ENCODE measurements around the gene LRRC34. TPM values are rescaled to one million over a fixed set of nuclear protein-coding genes. Genes with fewer than 3 reads are reported as not detected.

Gene LRRC34
- total RNA-seq, 1 experiment from 2014 or later: not detected

DNA sequence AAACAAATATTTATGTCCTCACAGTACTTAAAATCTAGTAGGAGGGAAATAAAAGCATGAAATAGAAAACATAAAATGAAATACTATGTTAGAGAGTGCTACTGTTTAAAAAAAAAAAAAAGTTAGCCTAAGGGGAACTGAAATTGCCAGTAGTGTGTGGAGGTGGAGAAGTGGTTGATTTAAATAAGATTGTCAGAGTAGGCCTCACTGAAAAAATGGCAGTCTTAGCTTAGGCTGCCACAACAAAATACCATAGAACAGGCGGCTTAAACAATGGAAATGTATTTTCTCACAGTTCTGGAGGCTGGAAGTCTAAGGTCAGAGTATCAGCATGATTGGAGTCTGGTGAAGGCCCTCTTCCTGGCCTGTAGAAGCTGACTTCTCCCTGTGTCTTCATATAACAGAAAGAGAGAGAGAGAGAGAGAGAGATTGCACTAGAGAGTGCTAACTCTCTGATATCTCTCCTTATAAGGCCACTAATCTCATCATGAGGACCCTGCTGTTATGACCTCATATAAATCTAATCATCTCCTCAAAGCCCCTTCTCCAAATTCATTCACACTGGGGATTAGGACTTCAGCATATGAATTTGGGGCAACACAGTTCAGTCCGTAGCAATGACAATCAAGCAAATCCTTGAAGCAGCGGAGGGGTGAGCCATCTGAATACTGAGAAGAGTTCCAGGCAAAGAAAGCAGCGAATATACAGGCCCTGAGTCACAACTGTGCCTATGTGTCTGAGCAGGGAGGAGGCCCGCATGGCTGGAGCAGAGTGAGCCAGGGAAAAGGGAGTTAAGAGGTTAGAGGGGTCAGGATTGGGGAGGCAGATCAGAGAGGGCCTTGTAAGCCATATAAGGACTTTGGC, 23.6 kb upstream of the LRRC34 start:
- no TSS peak for BruUV-seq (replicated peaks)
- no peak overlapping the region for H3K27ac Mint-ChIP-seq (ENCODE audit: low read depth, unreplicated experiment)
- H3K9me3 Mint-ChIP-seq (ENCODE audit: unreplicated experiment): no peaks in the 10 kb centered on the region
- no peaks in the 10 kb centered on the region for H3K36me3 Mint-ChIP-seq (ENCODE audit: insufficient read depth, unreplicated experiment)
- ChIA-PET CTCF (no interaction called here), POLR2A (no interaction called here)
- no peak for DNase-seq (ENCODE audit: unreplicated experiment)
- TF ChIP-seq, protein P1, sequence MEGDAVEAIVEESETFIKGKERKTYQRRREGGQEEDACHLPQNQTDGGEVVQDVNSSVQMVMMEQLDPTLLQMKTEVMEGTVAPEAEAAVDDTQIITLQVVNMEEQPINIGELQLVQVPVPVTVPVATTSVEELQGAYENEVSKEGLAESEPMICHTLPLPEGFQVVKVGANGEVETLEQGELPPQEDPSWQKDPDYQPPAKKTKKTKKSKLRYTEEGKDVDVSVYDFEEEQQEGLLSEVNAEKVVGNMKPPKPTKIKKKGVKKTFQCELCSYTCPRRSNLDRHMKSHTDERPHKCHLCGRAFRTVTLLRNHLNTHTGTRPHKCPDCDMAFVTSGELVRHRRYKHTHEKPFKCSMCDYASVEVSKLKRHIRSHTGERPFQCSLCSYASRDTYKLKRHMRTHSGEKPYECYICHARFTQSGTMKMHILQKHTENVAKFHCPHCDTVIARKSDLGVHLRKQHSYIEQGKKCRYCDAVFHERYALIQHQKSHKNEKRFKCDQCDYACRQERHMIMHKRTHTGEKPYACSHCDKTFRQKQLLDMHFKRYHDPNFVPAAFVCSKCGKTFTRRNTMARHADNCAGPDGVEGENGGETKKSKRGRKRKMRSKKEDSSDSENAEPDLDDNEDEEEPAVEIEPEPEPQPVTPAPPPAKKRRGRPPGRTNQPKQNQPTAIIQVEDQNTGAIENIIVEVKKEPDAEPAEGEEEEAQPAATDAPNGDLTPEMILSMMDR (IDR thresholded peaks at IDR 0.05; ENCODE audit: unreplicated experiment): no peak
- H3K27me3 Mint-ChIP-seq (ENCODE audit: insufficient read depth, unreplicated experiment): no peaks in the 10 kb centered on the region
- no peak overlapping the region for H3K4me3 Mint-ChIP-seq (ENCODE audit: unreplicated experiment)
- no peaks in the 10 kb centered on the region for H3K4me1 Mint-ChIP-seq (ENCODE audit: insufficient read depth, unreplicated experiment)
- intact Hi-C loops (cut with micrococcal nuclease): no loop called here

GRCh38 chr3:169835533-169835932, 22.8 kb upstream of the LRRC34 start:
- no peaks in the 10 kb centered on the region for H3K27me3 Mint-ChIP-seq (ENCODE audit: insufficient read depth, unreplicated experiment)
- intact Hi-C loops (cut with micrococcal nuclease): no loop called here
- no peaks in the 10 kb centered on the region for H3K4me1 Mint-ChIP-seq (ENCODE audit: insufficient read depth, unreplicated experiment)
- no peak for DNase-seq (ENCODE audit: unreplicated experiment)
- H3K27ac Mint-ChIP-seq (ENCODE audit: low read depth, unreplicated experiment): no peak overlapping the region
- no TSS peak for BruUV-seq (replicated peaks)
- ChIA-PET CTCF (no interaction called here), POLR2A (no interaction called here)
- H3K4me3 Mint-ChIP-seq (ENCODE audit: unreplicated experiment): no peak overlapping the region
- no peaks in the 10 kb centered on the region for H3K36me3 Mint-ChIP-seq (ENCODE audit: insufficient read depth, unreplicated experiment)
- H3K9me3 Mint-ChIP-seq (ENCODE audit: unreplicated experiment): no peaks in the 10 kb centered on the region
- TF ChIP-seq, protein P1 (IDR thresholded peaks at IDR 0.05; ENCODE audit: unreplicated experiment): no peak

DNA sequence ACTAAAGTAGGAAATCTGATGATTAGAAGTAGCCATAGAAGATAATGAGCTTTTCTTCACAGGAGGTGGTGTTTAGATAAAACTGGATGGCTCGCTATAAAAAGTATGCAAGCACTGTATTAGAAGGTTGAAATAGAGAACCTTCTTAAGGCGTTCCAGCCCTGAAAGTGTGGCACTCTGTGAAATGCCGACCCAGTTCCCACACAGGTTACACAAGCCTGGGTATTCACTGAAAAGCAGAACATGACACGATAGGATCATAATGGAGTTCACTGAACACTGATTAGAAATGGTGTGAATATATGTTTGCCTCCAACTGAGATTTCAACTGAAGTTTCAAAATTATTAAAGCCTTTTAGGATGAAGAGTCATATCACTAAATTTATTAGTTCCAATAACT, 15.0 kb upstream of the LRRC34 start:
- TF ChIP-seq, protein P1 (IDR thresholded peaks at IDR 0.05; ENCODE audit: unreplicated experiment): no peak
- no TSS peak for BruUV-seq (replicated peaks)
- no peaks in the 10 kb centered on the region for H3K36me3 Mint-ChIP-seq (ENCODE audit: insufficient read depth, unreplicated experiment)
- H3K4me1 Mint-ChIP-seq (ENCODE audit: insufficient read depth, unreplicated experiment): no peaks in the 10 kb centered on the region
- CTCF ChIA-PET: no interaction called here
- H3K4me3 Mint-ChIP-seq (ENCODE audit: unreplicated experiment): no peak overlapping the region
- no peaks in the 10 kb centered on the region for H3K9me3 Mint-ChIP-seq (ENCODE audit: unreplicated experiment)
- no peak for DNase-seq (ENCODE audit: unreplicated experiment)
- H3K27me3 Mint-ChIP-seq (ENCODE audit: insufficient read depth, unreplicated experiment): no peaks in the 10 kb centered on the region
- intact Hi-C loops (cut with micrococcal nuclease): no loop called here
- POLR2A ChIA-PET: no interaction called here
- no peak overlapping the region for H3K27ac Mint-ChIP-seq (ENCODE audit: low read depth, unreplicated experiment)

DNA sequence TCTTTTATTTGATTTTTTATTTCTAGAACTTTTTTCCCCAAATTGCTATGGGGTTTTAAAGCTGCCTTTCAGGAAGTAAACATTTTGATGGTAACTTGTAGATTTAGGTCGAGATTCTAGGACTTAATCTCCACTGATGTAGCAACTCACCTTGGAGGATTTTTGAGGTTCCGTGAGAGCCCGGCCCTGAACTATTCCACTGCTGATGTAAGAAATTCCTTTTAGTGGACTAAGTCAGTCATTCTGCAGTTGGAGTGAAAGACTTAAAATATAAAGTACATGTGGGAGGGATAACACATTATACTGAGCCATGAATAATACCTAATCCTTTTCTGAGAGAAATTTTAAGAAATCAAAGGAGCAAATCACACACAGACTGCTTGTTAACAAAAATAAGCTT, 12.6 kb upstream of the LRRC34 start:
- H3K27ac Mint-ChIP-seq (ENCODE audit: low read depth, unreplicated experiment): no peak overlapping the region
- intact Hi-C loops (cut with micrococcal nuclease): no loop called here

More for the DNA sequence above, 12.6 kb upstream of the LRRC34 start:
- TF ChIP-seq, protein P1 (IDR thresholded peaks at IDR 0.05; ENCODE audit: unreplicated experiment): no peak
- ChIA-PET CTCF (interaction anchor here (0.6 to 1.1 kb wide), 2 partner anchors 16 to 161 kb away, joined by 3 to 4 read pairs; no protein-coding TSS in a partner anchor), POLR2A (interaction anchor here (1.0 kb wide), 1 partner anchor 283 kb away, joined by 3 read pairs; no protein-coding TSS in a partner anchor)
- Mint-ChIP-seq H3K36me3 (ENCODE audit: insufficient read depth, unreplicated experiment) (no peaks in the 10 kb centered on the region), H3K4me1 (ENCODE audit: insufficient read depth, unreplicated experiment) (no peaks in the 10 kb centered on the region), H3K4me3 (ENCODE audit: unreplicated experiment) (no peak overlapping the region), H3K27me3 (ENCODE audit: insufficient read depth, unreplicated experiment) (no peaks in the 10 kb centered on the region), H3K9me3 (ENCODE audit: unreplicated experiment) (no peaks in the 10 kb centered on the region)
- DNase-seq (ENCODE audit: unreplicated experiment): no peak
- no TSS peak for BruUV-seq (replicated peaks)
